Neural progenitor cell (in vitro differentiated cells): ENCODE data around the gene PLPPR2. TPM values are rescaled to one million over a fixed set of nuclear protein-coding genes. Genes with fewer than 3 reads are reported as not detected.
"Not testable (repeated sequence)": the region's sequence is repeated elsewhere in the genome, so short reads cannot be mapped to it uniquely, and the experiment has no call there.

Experiments
- DNase-seq: peaks from one replicate; pipeline ENCODE4 v3.0.0-alpha.2; 2016; ENCODE audit warnings: low spot score
- H2AFZ ChIP-seq: fragments of 200-600 bp; sonication (generic); replicated peaks from 2 replicates; pipeline ENCODE4 v1.6.1; 2016; ENCODE audit warnings: antibody characterized with exemption
- H3F3A ChIP-seq: fragments of 200-600 bp; sonication (generic); 2 replicates; pipeline ENCODE4 v1.6.1; 2016; ENCODE audit warnings: antibody characterized with exemption, low read depth
- H3K27ac ChIP-seq: fragments of 200-600 bp; sonication (generic); 2 replicates; pipeline ENCODE4 v1.5.1; 2016; ENCODE audit warnings: mild to moderate bottlenecking
- H3K27me3 ChIP-seq: fragments of 200-600 bp; sonication (generic); 2 replicates; pipeline ENCODE4 v1.6.1; 2016; ENCODE audit warnings: mild to moderate bottlenecking, moderate library complexity
- H3K36me3 ChIP-seq: fragments of 200-600 bp; sonication (generic); 2 replicates; pipeline ENCODE4 v1.5.1; 2016
- H3K4me1 ChIP-seq: fragments of 200-600 bp; sonication (generic); 2 replicates; pipeline ENCODE4 v1.6.1; 2016; ENCODE audit warnings: mixed run types
- H3K4me2 ChIP-seq: fragments of 200-600 bp; sonication (generic); 2 replicates; pipeline ENCODE4 v1.6.1; 2016
- H3K4me3 ChIP-seq: fragments of 200-600 bp; sonication (generic); 2 replicates; pipeline ENCODE4 v1.5.1; 2016
- H3K79me2 ChIP-seq: fragments of 200-600 bp; sonication (generic); 2 replicates; pipeline ENCODE4 v1.6.1; 2016; ENCODE audit warnings: low read depth
- H3K9ac ChIP-seq: fragments of 200-600 bp; sonication (generic); 2 replicates; pipeline ENCODE4 v1.6.1; 2016
- H3K9me3 ChIP-seq: fragments of 200-600 bp; sonication (generic); 2 replicates; pipeline ENCODE4 v1.5.1; 2016; ENCODE audit warnings: low read depth
- H4K20me1 ChIP-seq: fragments of 200-600 bp; sonication (generic); 2 replicates; pipeline ENCODE4 v1.6.1; 2016; ENCODE audit warnings: low read depth
- H3K27ac Mint-ChIP-seq: 3 replicates; pipeline ENCODE4 v1.8.0; 2021; ENCODE audit warnings: mixed read lengths
- H3K27me3 Mint-ChIP-seq: 2 replicates; pipeline ENCODE4 v1.8.0; 2022; ENCODE audit warnings: low read depth, mild to moderate bottlenecking, inconsistent platforms, moderate library complexity, mixed read lengths; ENCODE audit not compliant: insufficient read depth
- H3K36me3 Mint-ChIP-seq: 3 replicates; pipeline ENCODE4 v1.8.0; 2021; ENCODE audit warnings: mixed read lengths
- H3K4me1 Mint-ChIP-seq: 3 replicates; pipeline ENCODE4 v1.8.0; 2021; ENCODE audit warnings: mixed read lengths
- H3K4me3 Mint-ChIP-seq: 3 replicates; pipeline ENCODE4 v1.8.0; 2021; ENCODE audit warnings: mild to moderate bottlenecking, moderate library complexity, mixed read lengths
- H3K9me3 Mint-ChIP-seq: 3 replicates; pipeline ENCODE4 v1.8.0; 2020; ENCODE audit warnings: mixed read lengths
- CTCF ChIP-seq: fragments of 200-600 bp; sonication (generic); IDR thresholded peaks from 2 replicates; pipeline ENCODE4 v1.5.1; 2017; ENCODE audit warnings: antibody characterized with exemption, mild to moderate bottlenecking
- EZH2 ChIP-seq: fragments of 200-600 bp; sonication (generic); IDR thresholded peaks from 2 replicates; pipeline ENCODE4 v1.6.1; 2017; ENCODE audit warnings: antibody characterized with exemption, mild to moderate bottlenecking, moderate library complexity
- EZH2phosphoT487 ChIP-seq: fragments of 200-600 bp; sonication (generic); IDR thresholded peaks from 2 replicates; pipeline ENCODE4 v1.6.1; 2017; ENCODE audit warnings: antibody characterized with exemption
- total RNA-seq: library from RNA; depleted of rRNA; stranded (reverse); fragments of >200 nt; gene quantifications from 2 replicates; pipeline ENCODE4 v1.2.3, GENCODE V29; 2015; ENCODE audit warnings: low replicate concordance

PLPPR2 gene
- total RNA-seq, 1 donor from 2014 or later = 0.80 TPM

GRCh38 chr19:11338569-11339253, 16.5 kb upstream of the PLPPR2 start:
- Histone ChIP-seq H3K9me3 (no peaks in the 10 kb centered on the region), H3F3A (no peaks in the 10 kb centered on the region), H2AFZ (peak overlapping the region; percentile 83), H3K27me3 (peaks cover 14% of the 10 kb centered on the region), H3K4me3 (peak overlapping the region; percentile 70), H3K4me1 (no peaks in the 10 kb centered on the region), H3K4me2 (peak overlapping the region; percentile 88), H3K79me2 (no peaks in the 10 kb centered on the region), H4K20me1 (no peaks in the 10 kb centered on the region), H3K9ac (no peak overlapping the region), H3K36me3 (no peaks in the 10 kb centered on the region), H3K27ac (no peak overlapping the region)
- peaks cover 13% of the 10 kb centered on the region for H3K4me1 Mint-ChIP-seq
- H3K9me3 Mint-ChIP-seq = no peaks in the 10 kb centered on the region
- H3K4me3 Mint-ChIP-seq = peak overlapping the region; percentile 87
- no peak overlapping the region for H3K27ac Mint-ChIP-seq
- TF ChIP-seq CTCF (no peak), EZH2 (no peak), EZH2phosphoT487 (no peak)
- DNase-seq = no peak
- H3K36me3 Mint-ChIP-seq = peaks cover 10% of the 10 kb centered on the region
- H3K27me3 Mint-ChIP-seq = peaks cover 6% of the 10 kb centered on the region

DNA sequence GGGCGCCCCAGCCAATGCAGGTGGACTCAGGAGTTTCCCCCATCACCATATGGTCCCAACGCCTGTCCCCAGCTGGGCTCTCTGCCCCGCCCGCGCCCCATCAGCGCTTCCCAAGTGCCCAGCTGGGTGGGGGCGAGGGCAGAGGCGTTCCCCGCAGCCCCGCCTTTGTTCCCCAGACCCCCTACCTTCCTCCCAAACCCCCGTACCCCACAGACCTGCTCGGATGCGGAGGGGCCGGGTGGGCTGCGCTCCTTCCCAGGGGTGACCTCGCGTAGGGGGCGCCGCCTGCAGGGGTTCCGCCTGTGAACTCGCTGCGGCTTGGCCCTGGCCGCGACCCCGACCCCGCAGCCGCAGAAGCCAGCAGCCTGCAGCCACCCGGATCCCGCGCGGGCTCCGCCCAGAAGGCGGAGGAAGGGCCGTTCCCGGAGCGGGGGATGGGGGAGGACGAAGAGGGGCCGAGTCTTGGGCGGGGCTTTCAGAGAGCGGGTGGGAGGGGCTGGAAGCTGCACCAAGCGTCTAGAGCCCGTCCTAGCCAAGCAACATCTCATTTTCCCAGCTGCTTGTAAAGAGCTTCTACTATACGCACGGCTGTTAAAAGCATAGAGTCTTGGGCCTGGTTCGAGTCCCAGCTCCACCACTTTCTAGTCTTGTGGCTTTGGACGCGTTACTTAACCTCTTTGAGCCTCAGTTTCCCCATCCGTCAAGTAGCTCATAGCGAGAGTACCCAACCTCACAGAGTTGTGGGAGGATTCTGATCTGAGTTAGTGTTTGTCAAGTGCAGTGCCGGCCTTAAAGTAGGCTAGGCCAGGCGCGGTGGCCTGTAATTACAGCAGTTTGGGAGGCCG, 15.8 kb upstream of the PLPPR2 start, which contains the start of gene RAB3D:
Gene RAB3D (minus strand): TSS at position 404 of the 845 bp plus-strand sequence. CDS start 2,258 bp downstream, outside the sequence.
- DNase-seq = peak; percentile 96
- Histone ChIP-seq H3K4me1 (no peaks in the 10 kb centered on the region), H3K36me3 (no peaks in the 10 kb centered on the region), H3K4me3 (peak within 1 kb of the TSS; percentile 70), H3K79me2 (no peaks in the 10 kb centered on the region), H3K9ac (no peak within 1 kb of the TSS), H3F3A (no peaks in the 10 kb centered on the region), H3K9me3 (no peaks in the 10 kb centered on the region), H4K20me1 (no peaks in the 10 kb centered on the region), H3K27me3 (peaks cover 14% of the 10 kb centered on the region), H2AFZ (peak within 1 kb of the TSS; percentile 83), H3K27ac (no peak within 1 kb of the TSS), H3K4me2 (peak within 1 kb of the TSS; percentile 88)
- Mint-ChIP-seq H3K4me3 (peak within 1 kb of the TSS; percentile 87), H3K27me3 (peaks cover 6% of the 10 kb centered on the region), H3K9me3 (no peaks in the 10 kb centered on the region), H3K36me3 (peaks cover 10% of the 10 kb centered on the region), H3K4me1 (peaks cover 15% of the 10 kb centered on the region), H3K27ac (no peak within 1 kb of the TSS)
- no peak for TF ChIP-seq EZH2
- no peak for TF ChIP-seq EZH2phosphoT487
- no peak for TF ChIP-seq CTCF

DNA sequence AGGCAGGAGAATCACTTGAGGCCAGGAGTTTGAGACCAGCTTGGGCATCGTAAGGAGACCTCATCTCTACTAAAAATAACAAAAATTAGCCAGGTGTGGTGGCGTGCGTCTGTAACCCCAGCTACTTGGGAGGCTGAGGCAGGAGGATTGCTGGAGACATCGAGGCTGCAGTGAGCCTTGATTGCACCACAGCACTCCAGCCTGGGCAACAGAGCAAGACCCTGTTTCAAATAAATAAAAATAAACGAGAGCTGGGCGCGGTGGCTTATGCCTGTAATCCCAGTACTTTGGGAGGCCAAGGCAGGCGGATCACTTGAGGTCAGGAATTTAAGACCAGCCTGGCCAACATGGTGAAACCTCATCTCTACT, 15.1 kb upstream of the PLPPR2 start:
- peaks cover 14% of the 10 kb centered on the region for H3K27me3 ChIP-seq
- not testable (repeated sequence) for H2AFZ ChIP-seq, H4K20me1 ChIP-seq, H3K9me3 Mint-ChIP-seq, H3F3A ChIP-seq, H3K27me3 Mint-ChIP-seq, H3K36me3 ChIP-seq, H3K27ac Mint-ChIP-seq, H3K36me3 Mint-ChIP-seq, H3K9me3 ChIP-seq, H3K27ac ChIP-seq, H3K79me2 ChIP-seq, DNase-seq, H3K4me3 ChIP-seq, H3K4me1 ChIP-seq, H3K9ac ChIP-seq
- H3K4me2 ChIP-seq = peak overlapping the region; percentile 88
- Mint-ChIP-seq H3K4me3 (peak overlapping the region; percentile 87), H3K4me1 (peaks cover 17% of the 10 kb centered on the region)
